Loucy (cell line): ENCODE results near the gene DLG1.

Experiments used
- EZH2phosphoT487 ChIP-seq: fragments of 200-600 bp; IDR thresholded peaks from 2 replicates; pipeline ENCODE4 v1.6.1; 2018; ENCODE audit warnings: antibody characterized with exemption, mild to moderate bottlenecking, moderate library complexity, borderline replicate concordance
- TF ChIP-seq, protein P1 (sequence below): fragments of 200-600 bp; sonication (generic); conservative IDR thresholded peaks from 2 replicates; pipeline ENCODE4 v1.5.1; 2014; ENCODE audit warnings: mild to moderate bottlenecking, antibody characterized with exemption, low read length

DNA sequence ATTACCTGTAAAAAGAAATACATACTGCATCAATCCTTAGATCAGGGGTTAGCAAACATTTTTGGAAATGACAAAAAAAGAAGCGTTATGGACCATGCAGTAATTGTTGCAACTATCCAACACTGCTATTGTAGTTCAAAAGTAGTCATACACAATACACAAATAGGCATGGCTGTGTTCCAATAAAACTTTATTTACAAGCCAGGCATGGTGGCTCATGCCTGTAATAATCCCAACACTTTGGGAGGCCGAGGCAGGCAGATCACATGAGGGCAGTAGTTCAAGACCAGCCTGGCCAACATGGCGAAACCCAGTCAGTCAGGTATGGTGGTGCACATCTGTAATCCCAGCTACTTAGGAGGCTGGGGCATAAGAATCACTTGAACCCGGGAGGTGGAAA, 124.8 kb downstream of the DLG1 start:
- TF ChIP-seq, protein P1, sequence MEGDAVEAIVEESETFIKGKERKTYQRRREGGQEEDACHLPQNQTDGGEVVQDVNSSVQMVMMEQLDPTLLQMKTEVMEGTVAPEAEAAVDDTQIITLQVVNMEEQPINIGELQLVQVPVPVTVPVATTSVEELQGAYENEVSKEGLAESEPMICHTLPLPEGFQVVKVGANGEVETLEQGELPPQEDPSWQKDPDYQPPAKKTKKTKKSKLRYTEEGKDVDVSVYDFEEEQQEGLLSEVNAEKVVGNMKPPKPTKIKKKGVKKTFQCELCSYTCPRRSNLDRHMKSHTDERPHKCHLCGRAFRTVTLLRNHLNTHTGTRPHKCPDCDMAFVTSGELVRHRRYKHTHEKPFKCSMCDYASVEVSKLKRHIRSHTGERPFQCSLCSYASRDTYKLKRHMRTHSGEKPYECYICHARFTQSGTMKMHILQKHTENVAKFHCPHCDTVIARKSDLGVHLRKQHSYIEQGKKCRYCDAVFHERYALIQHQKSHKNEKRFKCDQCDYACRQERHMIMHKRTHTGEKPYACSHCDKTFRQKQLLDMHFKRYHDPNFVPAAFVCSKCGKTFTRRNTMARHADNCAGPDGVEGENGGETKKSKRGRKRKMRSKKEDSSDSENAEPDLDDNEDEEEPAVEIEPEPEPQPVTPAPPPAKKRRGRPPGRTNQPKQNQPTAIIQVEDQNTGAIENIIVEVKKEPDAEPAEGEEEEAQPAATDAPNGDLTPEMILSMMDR, result no peak
- no peak for TF ChIP-seq EZH2phosphoT487
